Fibroblast of pulmonary artery (primary cell): Measurements from ENCODE around the gene GNAL.

Experiments
- DNase-seq: peaks from one replicate; pipeline ENCODE4 v3.0.0-alpha.2; 2010; ENCODE audit warnings: low read depth
- H3K4me3 ChIP-seq: replicated peaks from 2 replicates; pipeline ENCODE4 v1.5.1; 2011; ENCODE audit warnings: low read depth, mild to moderate bottlenecking, control low read depth, low read length, moderate library complexity
- TF ChIP-seq, protein P1 (sequence below): IDR thresholded peaks from 2 replicates; pipeline ENCODE4 v1.5.1; 2011; ENCODE audit warnings: mild to moderate bottlenecking, control low read depth, low read length, inconsistent platforms; ENCODE audit errors: missing control alignments

GNAL gene

DNA sequence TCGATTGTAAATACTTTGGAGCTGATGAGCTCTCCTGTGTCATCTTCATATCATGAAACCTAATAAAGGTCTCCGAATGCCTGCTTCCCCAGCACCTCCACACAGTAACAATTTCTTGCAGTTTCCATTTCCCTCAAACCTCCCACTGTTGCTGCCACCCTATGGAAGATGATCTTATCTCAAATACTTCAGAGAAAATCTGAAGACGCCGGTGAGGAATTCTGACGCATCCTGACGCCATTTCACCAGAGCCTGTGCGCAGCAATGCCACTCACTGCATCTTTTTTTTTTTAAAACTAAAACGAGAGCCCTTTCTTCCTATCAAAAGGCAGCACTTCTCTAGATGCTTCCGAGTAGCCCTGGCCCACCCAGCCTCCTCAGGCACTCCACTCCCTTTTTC, 31.9 kb upstream of the GNAL start:
- DNase-seq, result no peak
- no peak overlapping the region for H3K4me3 ChIP-seq
- TF ChIP-seq, protein P1, sequence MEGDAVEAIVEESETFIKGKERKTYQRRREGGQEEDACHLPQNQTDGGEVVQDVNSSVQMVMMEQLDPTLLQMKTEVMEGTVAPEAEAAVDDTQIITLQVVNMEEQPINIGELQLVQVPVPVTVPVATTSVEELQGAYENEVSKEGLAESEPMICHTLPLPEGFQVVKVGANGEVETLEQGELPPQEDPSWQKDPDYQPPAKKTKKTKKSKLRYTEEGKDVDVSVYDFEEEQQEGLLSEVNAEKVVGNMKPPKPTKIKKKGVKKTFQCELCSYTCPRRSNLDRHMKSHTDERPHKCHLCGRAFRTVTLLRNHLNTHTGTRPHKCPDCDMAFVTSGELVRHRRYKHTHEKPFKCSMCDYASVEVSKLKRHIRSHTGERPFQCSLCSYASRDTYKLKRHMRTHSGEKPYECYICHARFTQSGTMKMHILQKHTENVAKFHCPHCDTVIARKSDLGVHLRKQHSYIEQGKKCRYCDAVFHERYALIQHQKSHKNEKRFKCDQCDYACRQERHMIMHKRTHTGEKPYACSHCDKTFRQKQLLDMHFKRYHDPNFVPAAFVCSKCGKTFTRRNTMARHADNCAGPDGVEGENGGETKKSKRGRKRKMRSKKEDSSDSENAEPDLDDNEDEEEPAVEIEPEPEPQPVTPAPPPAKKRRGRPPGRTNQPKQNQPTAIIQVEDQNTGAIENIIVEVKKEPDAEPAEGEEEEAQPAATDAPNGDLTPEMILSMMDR, result no peak

DNA sequence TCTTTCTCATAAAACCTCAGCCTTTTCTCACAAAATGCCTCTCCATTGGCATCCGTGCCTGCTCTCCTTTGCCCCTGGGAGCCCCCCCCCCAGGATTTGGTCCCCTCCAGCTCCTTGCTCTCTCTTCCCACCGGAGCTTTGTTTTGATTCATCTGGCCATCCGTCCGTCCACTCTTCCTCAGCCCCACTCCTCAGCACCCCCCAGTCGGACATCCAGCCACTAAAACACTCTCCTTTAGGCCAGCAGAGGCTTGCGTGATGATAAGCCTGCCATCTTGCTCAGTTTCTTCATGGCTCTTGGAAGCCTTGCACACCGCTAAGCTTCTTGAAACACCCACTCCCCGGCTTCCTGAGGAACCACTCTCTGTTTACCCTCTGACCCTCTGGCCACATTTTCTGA, 31.5 kb upstream of the GNAL start:
- TF ChIP-seq, protein P1, result no peak
- DNase-seq, result no peak
- no peak overlapping the region for H3K4me3 ChIP-seq

DNA sequence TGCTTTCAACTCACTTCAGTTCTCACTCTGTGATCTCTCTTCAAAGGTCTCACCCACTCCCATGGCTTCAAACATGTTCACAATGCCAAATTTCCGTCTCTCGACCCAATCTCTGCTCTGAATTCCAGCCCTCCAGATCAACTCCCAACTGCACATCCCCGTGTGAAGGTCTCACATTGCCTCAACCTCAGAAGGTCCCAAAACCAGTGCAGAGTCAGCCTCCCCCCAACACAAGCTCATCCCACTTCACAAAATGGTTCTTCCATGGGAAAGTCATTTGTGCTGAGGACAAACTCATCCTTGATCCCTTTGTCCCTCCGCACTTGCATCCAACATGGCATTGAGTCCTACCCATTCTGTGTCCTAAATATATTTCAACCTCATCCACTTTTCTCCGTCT, 31.0 kb upstream of the GNAL start:
- TF ChIP-seq, protein P1, result no peak
- DNase-seq, result no peak
- no peak overlapping the region for H3K4me3 ChIP-seq

DNA sequence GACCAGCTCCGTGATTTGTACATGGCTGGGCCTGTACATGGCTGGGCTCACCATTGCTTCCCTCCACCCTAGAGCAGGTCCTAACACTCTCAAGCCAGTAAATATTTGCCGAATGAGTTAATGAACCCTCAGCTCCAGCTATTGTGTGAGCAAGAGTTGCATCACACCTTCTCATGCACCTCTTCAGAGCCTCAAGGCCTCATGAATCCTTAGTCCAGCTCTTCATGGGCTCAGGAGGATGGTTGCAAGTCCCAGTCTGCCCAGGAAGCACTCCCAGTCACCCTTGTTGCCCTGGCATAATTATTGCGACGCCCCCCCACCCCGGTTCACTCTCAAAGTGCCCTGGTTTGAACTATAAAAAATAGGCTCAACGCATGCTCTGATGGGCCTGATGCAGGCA, 30.1 kb upstream of the GNAL start:
- no peak for DNase-seq
- H3K4me3 ChIP-seq, result no peak overlapping the region
- TF ChIP-seq, protein P1, result no peak

DNA sequence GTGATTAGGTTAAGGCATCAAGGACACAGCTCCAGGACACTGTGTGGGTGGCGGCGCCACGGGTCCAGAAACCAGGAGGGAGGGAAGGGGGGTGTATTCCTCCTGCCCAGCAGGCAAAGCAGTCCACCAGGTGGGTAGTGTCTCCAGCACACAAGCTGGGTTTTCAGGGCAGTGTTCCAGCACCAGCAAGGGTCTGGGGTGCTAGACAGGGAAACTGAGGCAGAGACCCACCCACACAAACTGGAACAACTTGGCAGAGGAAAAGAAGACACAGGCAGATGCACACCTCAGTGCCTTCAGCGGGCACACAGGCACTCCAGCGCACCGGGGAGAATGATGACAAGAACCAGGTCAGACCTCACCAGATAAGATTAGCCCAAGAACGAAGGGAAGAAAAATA, 28.4 kb upstream of the GNAL start:
- H3K4me3 ChIP-seq, result no peak overlapping the region

DNA sequence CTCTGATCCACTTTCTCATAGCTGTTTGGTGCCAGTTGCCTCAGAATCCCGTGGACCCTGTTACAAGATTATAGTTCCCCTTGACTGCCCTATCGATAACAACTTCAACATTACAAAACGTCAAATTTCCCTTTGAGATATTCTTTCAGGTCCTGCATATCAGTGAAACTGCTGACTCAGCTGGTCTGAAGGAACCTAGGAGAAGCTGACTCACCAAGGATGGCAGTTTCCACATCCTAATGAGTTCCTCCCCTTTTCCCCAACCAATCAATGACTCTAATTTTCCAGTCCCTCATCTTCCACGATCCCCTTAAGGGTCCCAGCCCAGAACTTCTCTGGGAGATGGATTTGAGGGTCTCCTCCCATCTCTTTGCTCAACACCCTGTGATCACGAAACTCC, 27.6 kb upstream of the GNAL start:
- no peak overlapping the region for H3K4me3 ChIP-seq
- TF ChIP-seq, protein P1, result no peak
- DNase-seq, result peak; percentile 7

More for the DNA sequence above, 28.4 kb upstream of the GNAL start:
- TF ChIP-seq, protein P1, result no peak
- DNase-seq, result no peak

DNA sequence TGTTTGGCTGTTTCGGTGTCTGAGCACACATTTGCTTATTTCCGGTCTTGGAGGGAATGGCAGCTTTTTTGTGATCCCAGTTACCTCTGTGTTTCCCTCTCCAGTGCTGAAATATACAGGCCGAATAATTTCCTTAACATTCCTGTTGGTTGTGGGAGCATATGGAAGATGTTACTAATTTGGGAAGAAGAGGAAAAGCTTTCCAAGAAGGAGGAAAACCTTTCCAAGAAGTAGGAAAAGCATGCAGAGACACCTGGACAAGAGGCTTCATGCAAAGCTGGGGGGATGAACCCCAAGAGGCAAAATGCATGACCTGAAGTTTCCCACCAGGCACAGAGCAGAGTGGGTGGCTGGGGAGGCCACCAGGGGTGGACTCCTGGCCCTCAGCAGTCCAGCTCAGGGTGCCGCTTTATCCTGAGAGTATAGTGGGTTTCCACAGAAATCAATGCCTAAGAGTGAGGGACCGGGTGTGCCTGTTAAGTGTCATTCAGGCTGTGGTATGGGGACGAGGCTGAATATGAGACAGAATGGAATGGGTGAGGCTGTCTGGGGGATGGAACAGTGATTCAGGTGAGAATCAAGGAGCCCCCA, 25.5 kb upstream of the GNAL start:
- H3K4me3 ChIP-seq, result no peak overlapping the region
- no peak for DNase-seq
- TF ChIP-seq, protein P1, result no peak
